ENCODE data around the gene LDB2.

The LDB2 gene

GRCh38 chr4:16916719-16917337 is 18.4 kb upstream of the LDB2 start:
- peak; percentile 70 for DNase-seq (ENCODE audit: low spot score)
- in situ Hi-C loops (cut with MboI; ENCODE audit: low pct_unique_long_range_greater_than_20kb, low sequenced_read_pairs, unreplicated experiment): no loop called here
- peak; percentile 91 for TF ChIP-seq CTCF (IDR thresholded peaks at IDR 0.05; ENCODE audit: extremely low read depth, insufficient read depth, missing control alignments)

GRCh38 chr4:16916031-16916430 is 17.6 kb upstream of the LDB2 start:
- DNase-seq (ENCODE audit: low spot score): no peak
- in situ Hi-C loops (cut with MboI; ENCODE audit: low pct_unique_long_range_greater_than_20kb, low sequenced_read_pairs, unreplicated experiment): no loop called here
- TF ChIP-seq CTCF (IDR thresholded peaks at IDR 0.05; ENCODE audit: extremely low read depth, insufficient read depth, missing control alignments): no peak

GRCh38 chr4:16914208-16914607 is 15.8 kb upstream of the LDB2 start:
- TF ChIP-seq CTCF (IDR thresholded peaks at IDR 0.05; ENCODE audit: extremely low read depth, insufficient read depth, missing control alignments): no peak
- no peak for DNase-seq (ENCODE audit: low spot score)
- in situ Hi-C loops (cut with MboI; ENCODE audit: low pct_unique_long_range_greater_than_20kb, low sequenced_read_pairs, unreplicated experiment): no loop called here

- in situ Hi-C loops (cut with MboI; ENCODE audit: low pct_unique_long_range_greater_than_20kb, low sequenced_read_pairs, unreplicated experiment): no loop called here
- TF ChIP-seq CTCF (IDR thresholded peaks at IDR 0.05; ENCODE audit: extremely low read depth, insufficient read depth, missing control alignments): no peak
- no peak for DNase-seq (ENCODE audit: low spot score)
Measured at GRCh38 chr4:16912896-16913295, 14.5 kb upstream of the LDB2 start.

- no peak for TF ChIP-seq CTCF (IDR thresholded peaks at IDR 0.05; ENCODE audit: extremely low read depth, insufficient read depth, missing control alignments)
- in situ Hi-C loops (cut with MboI; ENCODE audit: low pct_unique_long_range_greater_than_20kb, low sequenced_read_pairs, unreplicated experiment): no loop called here
- no peak for DNase-seq (ENCODE audit: low spot score)
Measured at GRCh38 chr4:16909281-16909680, 10.8 kb upstream of the LDB2 start.

- in situ Hi-C loops (cut with MboI; ENCODE audit: low pct_unique_long_range_greater_than_20kb, low sequenced_read_pairs, unreplicated experiment): no loop called here
- no peak for TF ChIP-seq CTCF (IDR thresholded peaks at IDR 0.05; ENCODE audit: extremely low read depth, insufficient read depth, missing control alignments)
Measured at GRCh38 chr4:16908377-16909021, 10.1 kb upstream of the LDB2 start.

More at GRCh38 chr4:16908377-16909021, 10.1 kb upstream of the LDB2 start:
- DNase-seq (ENCODE audit: low spot score): no peak

Data from GM13977 (cell line).